ENCODE measurements around the gene SLC6A16. TPM values are rescaled to one million over a fixed set of nuclear protein-coding genes. Genes with fewer than 3 reads are reported as not detected.

SLC6A16 gene
- total and polyA plus RNA-seq, 2 of the 8 experiments (the other 6 are each of a cell fraction or from before 2014, with no cell fraction given), result 1.1 to 1.5 TPM

GRCh38 chr19:49261602-49262001 is 63.4 kb downstream of the SLC6A16 start (continued):
- no peak for TF ChIP-seq RBBP5 (IDR thresholded peaks at IDR 0.05; ENCODE audit: borderline replicate concordance, low read depth, low read length)

Data from H1 (cell line).